Activated naive CD8-positive, alpha-beta T cell (primary cell): ENCODE results near the gene SULT2A1.
"Not testable (repeated sequence)": the region's sequence is repeated elsewhere in the genome, so short reads cannot be mapped to it uniquely, and the experiment has no call there.

Experiments
- H3K27ac Mint-ChIP-seq: one replicate; pipeline ENCODE4 v1.8.0; 2021; ENCODE audit warnings: mixed read lengths
- H3K27me3 Mint-ChIP-seq: one replicate; pipeline ENCODE4 v1.8.0; 2021; ENCODE audit warnings: mixed read lengths
- H3K36me3 Mint-ChIP-seq: one replicate; pipeline ENCODE4 v1.8.0; 2021; ENCODE audit warnings: mixed read lengths
- H3K4me1 Mint-ChIP-seq: one replicate; pipeline ENCODE4 v1.8.0; 2021; ENCODE audit warnings: low read depth, mixed read lengths
- H3K4me3 Mint-ChIP-seq: one replicate; pipeline ENCODE4 v1.8.0; 2021; ENCODE audit warnings: mild to moderate bottlenecking, mixed read lengths
- H3K9me3 Mint-ChIP-seq: one replicate; pipeline ENCODE4 v1.8.0; 2021; ENCODE audit warnings: low read depth, mixed read lengths

Gene SULT2A1, protein sequence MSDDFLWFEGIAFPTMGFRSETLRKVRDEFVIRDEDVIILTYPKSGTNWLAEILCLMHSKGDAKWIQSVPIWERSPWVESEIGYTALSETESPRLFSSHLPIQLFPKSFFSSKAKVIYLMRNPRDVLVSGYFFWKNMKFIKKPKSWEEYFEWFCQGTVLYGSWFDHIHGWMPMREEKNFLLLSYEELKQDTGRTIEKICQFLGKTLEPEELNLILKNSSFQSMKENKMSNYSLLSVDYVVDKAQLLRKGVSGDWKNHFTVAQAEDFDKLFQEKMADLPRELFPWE

GRCh38 chr19:47886010-47886559, at the start of gene SULT2A1:
TSS of gene SULT2A1 (minus strand) at chr19:47886315. CDS start at chr19:47886257, 58 bp downstream.
- Mint-ChIP-seq H3K27me3 (peaks cover 12% of the 10 kb centered on the region), H3K4me1 (no peaks in the 10 kb centered on the region), H3K27ac (no peak within 1 kb of the TSS), H3K4me3 (no peak within 1 kb of the TSS), H3K9me3 (no peaks in the 10 kb centered on the region), H3K36me3 (no peaks in the 10 kb centered on the region)

GRCh38 chr19:47928581-47928980, 42.5 kb upstream of the SULT2A1 start:
- not testable (repeated sequence) for H3K4me1 Mint-ChIP-seq, H3K36me3 Mint-ChIP-seq, H3K27ac Mint-ChIP-seq, H3K4me3 Mint-ChIP-seq, H3K9me3 Mint-ChIP-seq, H3K27me3 Mint-ChIP-seq

DNA sequence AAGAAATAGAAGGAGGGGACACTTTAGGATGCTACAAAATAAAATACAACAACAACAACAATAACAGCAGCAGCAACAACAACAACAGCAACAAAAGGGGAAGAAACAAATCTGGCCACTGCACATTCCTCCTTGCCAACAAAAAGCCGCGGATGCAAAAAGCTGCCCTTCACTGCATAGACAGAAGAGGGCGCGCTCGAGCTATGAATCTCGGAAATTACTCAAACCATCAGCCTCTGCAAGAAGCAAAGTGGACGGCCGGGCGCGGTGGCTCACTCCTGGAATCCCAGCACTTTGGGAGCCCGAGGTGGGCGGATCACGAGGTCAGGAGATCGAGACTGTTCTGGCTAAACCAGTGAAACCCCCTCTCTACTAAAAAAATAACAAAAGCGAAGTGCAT, 34.0 kb upstream of the SULT2A1 start:
- not testable (repeated sequence) for H3K4me3 Mint-ChIP-seq, H3K4me1 Mint-ChIP-seq, H3K9me3 Mint-ChIP-seq, H3K36me3 Mint-ChIP-seq, H3K27me3 Mint-ChIP-seq, H3K27ac Mint-ChIP-seq

- not testable (repeated sequence) for H3K36me3 Mint-ChIP-seq, H3K27ac Mint-ChIP-seq, H3K4me1 Mint-ChIP-seq, H3K9me3 Mint-ChIP-seq, H3K4me3 Mint-ChIP-seq, H3K27me3 Mint-ChIP-seq
Observed at GRCh38 chr19:47910191-47910590, 24.1 kb upstream of the SULT2A1 start.

GRCh38 chr19:47909350-47909749, 23.2 kb upstream of the SULT2A1 start:
- not testable (repeated sequence) for H3K4me1 Mint-ChIP-seq, H3K36me3 Mint-ChIP-seq, H3K27me3 Mint-ChIP-seq, H3K9me3 Mint-ChIP-seq, H3K4me3 Mint-ChIP-seq, H3K27ac Mint-ChIP-seq

DNA sequence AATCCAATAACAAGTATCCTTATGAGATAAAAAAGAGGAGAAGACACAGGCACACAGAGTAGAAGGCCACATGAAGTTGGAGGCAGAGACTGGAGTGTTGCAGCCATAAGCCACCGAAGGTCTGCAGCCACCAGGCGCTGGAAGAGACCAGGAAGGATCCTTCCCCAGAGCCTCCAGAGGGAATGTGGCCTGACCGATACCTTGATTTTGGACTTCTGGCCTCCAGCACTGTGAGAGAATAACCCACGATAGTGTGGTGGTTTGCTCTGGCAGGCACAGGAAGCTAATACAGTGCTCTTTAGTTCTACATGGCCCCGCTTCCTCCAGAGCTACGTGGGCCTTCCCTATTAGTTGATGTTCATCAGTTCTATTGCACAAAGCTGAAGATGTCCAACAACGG, 15.3 kb upstream of the SULT2A1 start:
- Mint-ChIP-seq H3K27ac (no peak overlapping the region), H3K4me3 (no peak overlapping the region), H3K27me3 (peaks cover 4% of the 10 kb centered on the region), H3K4me1 (no peaks in the 10 kb centered on the region), H3K36me3 (no peaks in the 10 kb centered on the region), H3K9me3 (no peaks in the 10 kb centered on the region)

- no peaks in the 10 kb centered on the region for H3K4me1 Mint-ChIP-seq
Observed at GRCh38 chr19:47899335-47899734, 13.2 kb upstream of the SULT2A1 start.

DNA sequence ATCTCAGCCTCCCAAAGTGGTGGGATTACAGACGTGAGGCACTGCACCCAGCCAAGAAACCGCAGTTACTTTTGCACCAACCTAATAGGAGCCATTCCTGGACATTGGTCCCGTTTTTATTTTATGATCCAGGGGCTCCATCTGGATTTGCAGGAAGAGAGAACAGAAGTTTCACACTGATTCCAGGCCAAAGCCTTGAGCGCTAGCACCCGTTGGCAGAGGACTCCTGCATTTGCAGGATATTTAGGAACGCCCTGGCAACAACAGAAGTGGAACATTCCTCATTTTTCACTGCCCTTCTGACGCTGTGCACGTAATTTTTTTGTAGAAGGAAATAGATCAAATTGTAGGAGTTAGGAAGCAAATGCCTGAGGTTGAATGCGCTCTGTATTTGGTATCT, 11.7 kb upstream of the SULT2A1 start:
- no peaks in the 10 kb centered on the region for H3K4me1 Mint-ChIP-seq
- H3K36me3 Mint-ChIP-seq: no peaks in the 10 kb centered on the region
- H3K9me3 Mint-ChIP-seq: no peaks in the 10 kb centered on the region
- no peak overlapping the region for H3K4me3 Mint-ChIP-seq
- peaks cover 4% of the 10 kb centered on the region for H3K27me3 Mint-ChIP-seq
- no peak overlapping the region for H3K27ac Mint-ChIP-seq

More at GRCh38 chr19:47899335-47899734, 13.2 kb upstream of the SULT2A1 start:
- peaks cover 4% of the 10 kb centered on the region for H3K27me3 Mint-ChIP-seq
- H3K27ac Mint-ChIP-seq: no peak overlapping the region
- H3K4me3 Mint-ChIP-seq: no peak overlapping the region
- H3K9me3 Mint-ChIP-seq: no peaks in the 10 kb centered on the region
- H3K36me3 Mint-ChIP-seq: no peaks in the 10 kb centered on the region

- Mint-ChIP-seq H3K36me3 (no peaks in the 10 kb centered on the region), H3K27ac (no peak overlapping the region), H3K4me1 (no peaks in the 10 kb centered on the region), H3K9me3 (peaks cover 5% of the 10 kb centered on the region), H3K4me3 (no peak overlapping the region), H3K27me3 (peaks cover 4% of the 10 kb centered on the region)
Observed at GRCh38 chr19:47896773-47897172, 10.7 kb upstream of the SULT2A1 start.

DNA sequence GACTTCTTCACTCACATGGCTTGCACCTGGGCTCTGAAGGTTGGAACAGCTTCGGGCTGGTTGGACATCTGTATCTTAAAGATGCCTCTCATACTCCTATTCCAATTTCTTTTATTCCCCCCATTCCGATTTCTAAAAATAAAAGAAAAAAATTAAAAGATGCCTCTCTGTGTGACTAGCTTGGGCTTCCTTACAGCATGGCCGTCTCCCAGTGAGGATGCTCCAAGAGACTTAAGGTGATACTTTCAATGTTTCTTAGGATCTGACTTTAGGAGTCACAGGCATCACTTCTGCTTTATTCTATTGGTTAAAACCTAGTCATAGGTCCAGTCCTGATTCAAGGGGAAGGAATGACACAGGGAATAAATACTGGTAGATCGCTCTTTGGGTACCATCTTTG, 9.9 kb upstream of the SULT2A1 start:
- H3K9me3 Mint-ChIP-seq: peaks cover 5% of the 10 kb centered on the region
- H3K27ac Mint-ChIP-seq: no peak overlapping the region
- no peaks in the 10 kb centered on the region for H3K4me1 Mint-ChIP-seq
- H3K4me3 Mint-ChIP-seq: no peak overlapping the region
- H3K36me3 Mint-ChIP-seq: no peaks in the 10 kb centered on the region
- H3K27me3 Mint-ChIP-seq: peaks cover 4% of the 10 kb centered on the region

GRCh38 chr19:47895165-47895782, 9.2 kb upstream of the SULT2A1 start:
- Mint-ChIP-seq H3K9me3 (peaks cover 5% of the 10 kb centered on the region), H3K36me3 (no peaks in the 10 kb centered on the region), H3K4me1 (no peaks in the 10 kb centered on the region), H3K4me3 (no peak overlapping the region), H3K27ac (no peak overlapping the region), H3K27me3 (peaks cover 4% of the 10 kb centered on the region)

- no peaks in the 10 kb centered on the region for H3K27me3 Mint-ChIP-seq
- peaks cover 5% of the 10 kb centered on the region for H3K9me3 Mint-ChIP-seq
- no peaks in the 10 kb centered on the region for H3K36me3 Mint-ChIP-seq
- H3K4me3 Mint-ChIP-seq: no peak overlapping the region
- H3K4me1 Mint-ChIP-seq: no peaks in the 10 kb centered on the region
- no peak overlapping the region for H3K27ac Mint-ChIP-seq
Observed at GRCh38 chr19:47891923-47892666, 6.0 kb upstream of the SULT2A1 start.

- Mint-ChIP-seq H3K4me3 (no peak overlapping the region), H3K4me1 (no peaks in the 10 kb centered on the region), H3K27me3 (no peaks in the 10 kb centered on the region), H3K27ac (no peak overlapping the region), H3K9me3 (peaks cover 5% of the 10 kb centered on the region), H3K36me3 (no peaks in the 10 kb centered on the region)
Observed at GRCh38 chr19:47891622-47891922, 5.5 kb upstream of the SULT2A1 start.

DNA sequence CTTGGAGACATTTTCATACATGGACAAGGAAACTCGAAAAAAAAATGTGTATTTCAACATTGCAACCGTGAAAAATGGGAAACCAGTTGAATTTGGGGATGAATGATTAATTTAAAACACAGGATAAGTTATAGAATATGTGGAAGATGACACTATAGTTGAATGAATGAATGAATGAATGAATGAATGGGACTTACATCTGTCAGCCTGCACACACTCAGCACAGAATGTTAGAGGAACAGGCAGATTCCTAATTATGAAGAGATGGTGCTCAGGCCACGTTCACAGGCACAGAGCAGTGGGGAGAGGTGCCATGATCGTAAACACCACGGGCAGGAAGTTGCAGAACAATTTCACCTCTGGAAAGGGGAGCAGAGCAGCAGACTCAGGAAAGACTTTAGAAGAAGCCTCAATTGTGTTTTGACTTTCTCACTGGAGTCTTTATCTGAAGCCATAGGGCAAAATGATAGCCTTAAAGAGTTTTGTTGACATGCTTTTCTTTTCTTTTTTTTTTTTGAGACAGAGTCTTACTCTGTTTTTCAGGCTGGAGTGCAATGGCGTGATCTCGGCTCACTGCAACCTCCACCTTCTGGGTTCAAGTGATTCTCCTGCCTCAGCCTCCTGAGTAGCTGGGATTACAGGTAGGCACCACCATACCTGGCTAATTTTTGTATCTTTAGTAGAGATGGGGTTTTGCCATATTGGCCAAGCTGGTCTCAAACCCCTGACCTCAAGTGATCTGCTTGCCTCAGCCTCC, 4.9 kb upstream of the SULT2A1 start:
- no peaks in the 10 kb centered on the region for H3K4me1 Mint-ChIP-seq
- peaks cover 5% of the 10 kb centered on the region for H3K9me3 Mint-ChIP-seq
- no peak overlapping the region for H3K27ac Mint-ChIP-seq
- peaks cover 1% of the 10 kb centered on the region for H3K27me3 Mint-ChIP-seq
- no peak overlapping the region for H3K4me3 Mint-ChIP-seq
- H3K36me3 Mint-ChIP-seq: no peaks in the 10 kb centered on the region

DNA sequence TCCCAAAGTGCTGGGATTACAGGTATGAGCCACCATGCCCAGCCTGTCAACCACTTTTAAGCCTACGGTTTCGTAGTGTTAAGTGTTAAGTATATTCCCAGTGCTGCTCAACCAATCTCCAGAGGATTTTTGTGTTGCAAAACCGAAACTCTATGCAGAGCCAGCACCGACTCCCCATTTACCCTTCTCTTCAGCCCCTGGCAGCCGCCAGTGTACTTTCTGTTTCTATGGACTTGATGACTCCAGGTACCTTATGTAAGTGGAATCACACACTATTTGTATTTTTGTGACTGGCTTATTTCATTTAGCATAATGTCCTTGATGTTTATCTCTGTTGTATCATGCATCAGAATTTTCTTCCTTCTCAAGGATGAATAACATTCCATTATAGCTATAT, 1.1 kb downstream of the SULT2A1 start:
- Mint-ChIP-seq H3K27me3 (peaks cover 14% of the 10 kb centered on the region), H3K9me3 (no peaks in the 10 kb centered on the region), H3K4me1 (no peaks in the 10 kb centered on the region), H3K36me3 (no peaks in the 10 kb centered on the region), H3K4me3 (no peak overlapping the region), H3K27ac (no peak overlapping the region)
